WTC11 (cell line): ENCODE data around the gene LVRN. TPM values are rescaled to one million over a fixed set of nuclear protein-coding genes. Genes with fewer than 3 reads are reported as not detected.

ENCODE experiments used
- ATAC-seq: fragments of 200-7000 bp; cut with Tn5 transposase; 2 replicates; pipeline ENCODE4 v1.10.0; 2021; ENCODE audit warnings: mild to moderate bottlenecking, moderate library complexity
- CTCF ChIA-PET: fragments of 300-600 bp; sonication (Branson Sonifier 250); formaldehyde crosslinking; loops from one replicate; lab custom pipeline; 2021; ENCODE audit warnings: antibody characterized with exemption; lab: Charles Lee
- POLR2A ChIA-PET: fragments of 350-600 bp; sonication (Branson Sonifier 250); formaldehyde crosslinking; loops from one replicate; lab custom pipeline; 2021; ENCODE audit warnings: antibody characterized with exemption; lab: Charles Lee
- DNase-seq: peaks from one replicate; pipeline ENCODE4 v3.0.0; 2021; ENCODE audit warnings: low spot score
- H3K27ac Mint-ChIP-seq: 2 replicates; pipeline ENCODE4 v1.8.0; 2021; ENCODE audit warnings: mixed read lengths
- H3K27me3 Mint-ChIP-seq: 2 replicates; pipeline ENCODE4 v1.8.0; 2021; ENCODE audit warnings: low read depth, mild to moderate bottlenecking, moderate library complexity, mixed read lengths
- H3K36me3 Mint-ChIP-seq: 2 replicates; pipeline ENCODE4 v1.8.0; 2021; ENCODE audit warnings: mixed read lengths
- H3K4me1 Mint-ChIP-seq: 2 replicates; pipeline ENCODE4 v1.8.0; 2022; ENCODE audit warnings: mixed read lengths
- H3K4me3 Mint-ChIP-seq: 2 replicates; pipeline ENCODE4 v1.8.0; 2021; ENCODE audit warnings: mild to moderate bottlenecking, moderate library complexity, mixed read lengths
- H3K9me3 Mint-ChIP-seq: 2 replicates; pipeline ENCODE4 v1.8.0; 2021; ENCODE audit warnings: mixed read lengths
- ATF1 ChIP-seq: sonication (generic); formaldehyde crosslinking; IDR thresholded peaks from 2 replicates; pipeline ENCODE4 v1.8.1; 2023; ENCODE audit warnings: mild to moderate bottlenecking, moderate library complexity, missing genetic modification reagents
- CBFB ChIP-seq: sonication (generic); formaldehyde crosslinking; IDR thresholded peaks from 2 replicates; pipeline ENCODE4 v1.8.1; 2022; ENCODE audit warnings: mild to moderate bottlenecking, low read depth, missing genetic modification reagents
- IRF2 ChIP-seq: sonication (generic); formaldehyde crosslinking; IDR thresholded peaks from 2 replicates; pipeline ENCODE4 v1.8.0; 2022; ENCODE audit warnings: low read depth, missing genetic modification reagents, borderline replicate concordance
- NFE2L1 ChIP-seq: sonication (generic); formaldehyde crosslinking; IDR thresholded peaks from 2 replicates; pipeline ENCODE4 v1.8.1; 2023; ENCODE audit warnings: missing genetic modification reagents
- NR1H2 ChIP-seq: sonication (generic); formaldehyde crosslinking; IDR thresholded peaks from 2 replicates; pipeline ENCODE4 v1.9.0; 2021; ENCODE audit warnings: mild to moderate bottlenecking, moderate library complexity, missing genetic modification reagents
- ZNF138 ChIP-seq: sonication (generic); formaldehyde crosslinking; conservative IDR thresholded peaks from 2 replicates; pipeline ENCODE4 v1.8.1; 2022; ENCODE audit warnings: mild to moderate bottlenecking, moderate library complexity, missing genetic modification reagents
- ZNF219 ChIP-seq: sonication (generic); formaldehyde crosslinking; IDR thresholded peaks from 2 replicates; pipeline ENCODE4 v1.8.0; 2023; ENCODE audit warnings: missing genetic modification reagents, mild to moderate bottlenecking, borderline replicate concordance
- ZNF232 ChIP-seq: sonication (generic); formaldehyde crosslinking; IDR thresholded peaks from 2 replicates; pipeline ENCODE4 v1.8.0; 2022; ENCODE audit warnings: mild to moderate bottlenecking, missing genetic modification reagents
- ZNF317 ChIP-seq: sonication (generic); formaldehyde crosslinking; IDR thresholded peaks from 2 replicates; pipeline ENCODE4 v1.8.1; 2023; ENCODE audit warnings: low read depth, mild to moderate bottlenecking, moderate library complexity, missing genetic modification reagents, borderline replicate concordance
- total RNA-seq: library from RNA; stranded (reverse); gene quantifications from 3 replicates; pipeline ENCODE4 v1.2.3, GENCODE V29; 2021
- TF ChIP-seq, protein P1 (sequence below): sonication (generic); formaldehyde crosslinking; IDR thresholded peaks from 2 replicates; pipeline ENCODE4 v1.8.1; 2022; ENCODE audit warnings: mild to moderate bottlenecking, moderate library complexity, missing genetic modification reagents
- TF ChIP-seq, protein P2 (sequence below): fragments of 250-450 bp; sonication (Bioruptor Pico); IDR thresholded peaks from 2 replicates; pipeline ENCODE4 v2.1.2; 2022; ENCODE audit warnings: mild to moderate bottlenecking, moderate library complexity
- TF ChIP-seq, protein P3 (sequence below): sonication (generic); formaldehyde crosslinking; IDR thresholded peaks from 2 replicates; pipeline ENCODE4 v1.8.0; 2023; ENCODE audit warnings: missing genetic modification reagents
- TF ChIP-seq, protein P4 (sequence below): sonication (generic); formaldehyde crosslinking; IDR thresholded peaks from 2 replicates; pipeline ENCODE4 v1.8.1; 2022; ENCODE audit warnings: missing genetic modification reagents, borderline replicate concordance
- TF ChIP-seq, protein P5 (sequence below): fragments of 250-450 bp; sonication (Bioruptor Pico); IDR thresholded peaks from 2 replicates; pipeline ENCODE4 v1.9.0; 2021; ENCODE audit warnings: mild to moderate bottlenecking, borderline replicate concordance
- TF ChIP-seq, protein P6 (sequence below): sonication (generic); formaldehyde crosslinking; IDR thresholded peaks from 2 replicates; pipeline ENCODE4 v1.8.0; 2022; ENCODE audit warnings: mild to moderate bottlenecking, missing genetic modification reagents

The LVRN gene
- total RNA-seq, 1 experiment from 2014 or later = 0.13 TPM

DNA sequence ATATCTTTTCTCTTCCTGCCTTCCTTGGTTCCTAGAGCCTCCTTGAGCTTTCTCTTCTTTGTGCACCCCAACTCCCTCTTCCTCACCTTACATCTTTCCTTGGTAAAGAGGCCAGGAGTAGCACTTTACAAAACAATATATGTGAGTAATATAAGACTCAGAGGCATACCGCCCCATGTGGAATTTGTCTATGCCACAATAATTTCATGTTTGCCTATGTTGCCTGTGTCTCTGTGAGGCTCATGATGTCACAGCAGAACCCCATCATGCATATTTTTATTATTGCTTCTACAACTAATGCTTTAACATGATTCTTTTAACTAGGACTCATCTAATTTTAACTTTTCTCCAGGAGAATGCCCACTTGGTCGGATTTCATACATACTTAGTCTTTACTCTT is 15.0 kb upstream of the LVRN start (continued):
- no peak for TF ChIP-seq ZNF219
- TF ChIP-seq CBFB (CRISPR knock-in tag) = no peak
- TF ChIP-seq, protein P1, sequence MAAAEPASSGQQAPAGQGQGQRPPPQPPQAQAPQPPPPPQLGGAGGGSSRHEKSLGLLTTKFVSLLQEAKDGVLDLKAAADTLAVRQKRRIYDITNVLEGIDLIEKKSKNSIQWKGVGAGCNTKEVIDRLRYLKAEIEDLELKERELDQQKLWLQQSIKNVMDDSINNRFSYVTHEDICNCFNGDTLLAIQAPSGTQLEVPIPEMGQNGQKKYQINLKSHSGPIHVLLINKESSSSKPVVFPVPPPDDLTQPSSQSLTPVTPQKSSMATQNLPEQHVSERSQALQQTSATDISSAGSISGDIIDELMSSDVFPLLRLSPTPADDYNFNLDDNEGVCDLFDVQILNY (CRISPR knock-in tag) = no peak
- TF ChIP-seq, protein P2, sequence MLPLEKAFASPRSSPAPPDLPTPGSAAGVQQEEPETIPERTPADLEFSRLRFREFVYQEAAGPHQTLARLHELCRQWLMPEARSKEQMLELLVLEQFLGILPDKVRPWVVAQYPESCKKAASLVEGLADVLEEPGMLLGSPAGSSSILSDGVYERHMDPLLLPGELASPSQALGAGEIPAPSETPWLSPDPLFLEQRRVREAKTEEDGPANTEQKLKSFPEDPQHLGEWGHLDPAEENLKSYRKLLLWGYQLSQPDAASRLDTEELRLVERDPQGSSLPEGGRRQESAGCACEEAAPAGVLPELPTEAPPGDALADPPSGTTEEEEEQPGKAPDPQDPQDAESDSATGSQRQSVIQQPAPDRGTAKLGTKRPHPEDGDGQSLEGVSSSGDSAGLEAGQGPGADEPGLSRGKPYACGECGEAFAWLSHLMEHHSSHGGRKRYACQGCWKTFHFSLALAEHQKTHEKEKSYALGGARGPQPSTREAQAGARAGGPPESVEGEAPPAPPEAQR (CRISPR knock-in tag) = no peak
- no peak for TF ChIP-seq ATF1 (CRISPR knock-in tag)
- TF ChIP-seq, protein P3, sequence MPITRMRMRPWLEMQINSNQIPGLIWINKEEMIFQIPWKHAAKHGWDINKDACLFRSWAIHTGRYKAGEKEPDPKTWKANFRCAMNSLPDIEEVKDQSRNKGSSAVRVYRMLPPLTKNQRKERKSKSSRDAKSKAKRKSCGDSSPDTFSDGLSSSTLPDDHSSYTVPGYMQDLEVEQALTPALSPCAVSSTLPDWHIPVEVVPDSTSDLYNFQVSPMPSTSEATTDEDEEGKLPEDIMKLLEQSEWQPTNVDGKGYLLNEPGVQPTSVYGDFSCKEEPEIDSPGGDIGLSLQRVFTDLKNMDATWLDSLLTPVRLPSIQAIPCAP = no peak
- no peak for TF ChIP-seq ZNF232
- no peak for TF ChIP-seq NR1H2 (CRISPR knock-in tag)

DNA sequence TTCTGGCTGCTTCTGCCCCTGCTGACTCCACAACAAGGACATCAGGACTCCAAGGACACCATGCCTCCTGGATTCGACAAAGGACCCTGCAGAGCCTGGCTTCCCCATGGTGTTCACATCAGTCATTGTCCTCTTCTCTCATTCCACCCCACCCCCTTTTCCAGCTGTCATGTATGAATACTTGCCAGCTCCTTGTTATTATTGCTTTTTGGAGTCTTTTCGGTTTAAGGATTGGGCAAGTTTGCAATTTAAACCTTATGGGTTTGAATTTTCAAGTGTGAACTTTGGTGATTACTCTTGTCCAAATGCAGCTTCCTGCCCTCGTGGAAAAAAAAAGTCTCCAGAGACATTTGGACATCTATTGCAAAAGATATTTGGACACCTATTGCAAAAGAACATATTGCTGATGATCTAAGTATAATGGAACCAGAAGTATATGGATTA is 14.2 kb upstream of the LVRN start:
- H3K4me1 Mint-ChIP-seq = peaks cover 7% of the 10 kb centered on the region
- no peak for TF ChIP-seq IRF2
- no peak for TF ChIP-seq NFE2L1 (CRISPR knock-in tag)
- TF ChIP-seq ATF1 (CRISPR knock-in tag) = no peak
- TF ChIP-seq, protein P4, sequence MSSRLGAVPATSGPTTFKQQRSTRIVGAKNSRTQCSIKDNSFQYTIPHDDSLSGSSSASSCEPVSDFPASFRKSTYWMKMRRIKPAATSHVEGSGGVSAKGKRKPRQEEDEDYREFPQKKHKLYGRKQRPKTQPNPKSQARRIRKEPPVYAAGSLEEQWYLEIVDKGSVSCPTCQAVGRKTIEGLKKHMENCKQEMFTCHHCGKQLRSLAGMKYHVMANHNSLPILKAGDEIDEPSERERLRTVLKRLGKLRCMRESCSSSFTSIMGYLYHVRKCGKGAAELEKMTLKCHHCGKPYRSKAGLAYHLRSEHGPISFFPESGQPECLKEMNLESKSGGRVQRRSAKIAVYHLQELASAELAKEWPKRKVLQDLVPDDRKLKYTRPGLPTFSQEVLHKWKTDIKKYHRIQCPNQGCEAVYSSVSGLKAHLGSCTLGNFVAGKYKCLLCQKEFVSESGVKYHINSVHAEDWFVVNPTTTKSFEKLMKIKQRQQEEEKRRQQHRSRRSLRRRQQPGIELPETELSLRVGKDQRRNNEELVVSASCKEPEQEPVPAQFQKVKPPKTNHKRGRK (CRISPR knock-in tag) = no peak
- TF ChIP-seq, protein P5, sequence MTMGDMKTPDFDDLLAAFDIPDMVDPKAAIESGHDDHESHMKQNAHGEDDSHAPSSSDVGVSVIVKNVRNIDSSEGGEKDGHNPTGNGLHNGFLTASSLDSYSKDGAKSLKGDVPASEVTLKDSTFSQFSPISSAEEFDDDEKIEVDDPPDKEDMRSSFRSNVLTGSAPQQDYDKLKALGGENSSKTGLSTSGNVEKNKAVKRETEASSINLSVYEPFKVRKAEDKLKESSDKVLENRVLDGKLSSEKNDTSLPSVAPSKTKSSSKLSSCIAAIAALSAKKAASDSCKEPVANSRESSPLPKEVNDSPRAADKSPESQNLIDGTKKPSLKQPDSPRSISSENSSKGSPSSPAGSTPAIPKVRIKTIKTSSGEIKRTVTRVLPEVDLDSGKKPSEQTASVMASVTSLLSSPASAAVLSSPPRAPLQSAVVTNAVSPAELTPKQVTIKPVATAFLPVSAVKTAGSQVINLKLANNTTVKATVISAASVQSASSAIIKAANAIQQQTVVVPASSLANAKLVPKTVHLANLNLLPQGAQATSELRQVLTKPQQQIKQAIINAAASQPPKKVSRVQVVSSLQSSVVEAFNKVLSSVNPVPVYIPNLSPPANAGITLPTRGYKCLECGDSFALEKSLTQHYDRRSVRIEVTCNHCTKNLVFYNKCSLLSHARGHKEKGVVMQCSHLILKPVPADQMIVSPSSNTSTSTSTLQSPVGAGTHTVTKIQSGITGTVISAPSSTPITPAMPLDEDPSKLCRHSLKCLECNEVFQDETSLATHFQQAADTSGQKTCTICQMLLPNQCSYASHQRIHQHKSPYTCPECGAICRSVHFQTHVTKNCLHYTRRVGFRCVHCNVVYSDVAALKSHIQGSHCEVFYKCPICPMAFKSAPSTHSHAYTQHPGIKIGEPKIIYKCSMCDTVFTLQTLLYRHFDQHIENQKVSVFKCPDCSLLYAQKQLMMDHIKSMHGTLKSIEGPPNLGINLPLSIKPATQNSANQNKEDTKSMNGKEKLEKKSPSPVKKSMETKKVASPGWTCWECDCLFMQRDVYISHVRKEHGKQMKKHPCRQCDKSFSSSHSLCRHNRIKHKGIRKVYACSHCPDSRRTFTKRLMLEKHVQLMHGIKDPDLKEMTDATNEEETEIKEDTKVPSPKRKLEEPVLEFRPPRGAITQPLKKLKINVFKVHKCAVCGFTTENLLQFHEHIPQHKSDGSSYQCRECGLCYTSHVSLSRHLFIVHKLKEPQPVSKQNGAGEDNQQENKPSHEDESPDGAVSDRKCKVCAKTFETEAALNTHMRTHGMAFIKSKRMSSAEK (CRISPR knock-in tag) = no peak
- no peak for TF ChIP-seq ZNF138 (CRISPR knock-in tag)
- TF ChIP-seq ZNF317 (CRISPR knock-in tag) = no peak
- TF ChIP-seq, protein P6, sequence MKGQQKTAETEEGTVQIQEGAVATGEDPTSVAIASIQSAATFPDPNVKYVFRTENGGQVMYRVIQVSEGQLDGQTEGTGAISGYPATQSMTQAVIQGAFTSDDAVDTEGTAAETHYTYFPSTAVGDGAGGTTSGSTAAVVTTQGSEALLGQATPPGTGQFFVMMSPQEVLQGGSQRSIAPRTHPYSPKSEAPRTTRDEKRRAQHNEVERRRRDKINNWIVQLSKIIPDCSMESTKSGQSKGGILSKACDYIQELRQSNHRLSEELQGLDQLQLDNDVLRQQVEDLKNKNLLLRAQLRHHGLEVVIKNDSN (CRISPR knock-in tag) = no peak
- TF ChIP-seq, all 79 proteins: peak for 0
- no peaks in the 10 kb centered on the region for H3K27me3 Mint-ChIP-seq
- H3K9me3 Mint-ChIP-seq = no peaks in the 10 kb centered on the region
- no peak overlapping the region for H3K4me3 Mint-ChIP-seq
- ChIA-PET POLR2A (no interaction called here), CTCF (no interaction called here)
- H3K36me3 Mint-ChIP-seq = peaks cover under 1% of the 10 kb centered on the region
- ATAC-seq = no peak
- DNase-seq = no peak
- no peak overlapping the region for H3K27ac Mint-ChIP-seq
